ENCODE measurements around the gene TRAF5. TPM values are rescaled to one million over a fixed set of nuclear protein-coding genes. Genes with fewer than 3 reads are reported as not detected.
A peak's percentile ranks its signal among the peaks of the same experiment; 100 is the strongest.
"Not testable (repeated sequence)": the region's sequence is repeated elsewhere in the genome, so short reads cannot be mapped to it uniquely, and the experiment has no call there.

TRAF5 gene
- total and polyA plus RNA-seq, 12 donors: 1.3 to 5.5 (median 1.9) TPM

GRCh38 chr1:211401751-211402150 is 75.1 kb downstream of the TRAF5 start:
- H3K36me3 ChIP-seq: peaks cover 0 to 20% (median 3%) of the 10 kb centered on the region in 9 donors
- H3K27ac ChIP-seq; H3K4me3 ChIP-seq; H3K4me1 ChIP-seq; DNase-seq; ATAC-seq; intact Hi-C loops (cut with DNase I); H3K27me3 ChIP-seq: not testable (repeated sequence)
- H3K9me3 ChIP-seq: peaks cover 0 to 14% (median 0%) of the 10 kb centered on the region in 11 donors
- 94 to 95% methylated on average over 1 of the region's 1 CpG for WGBS, 2 donors

DNA sequence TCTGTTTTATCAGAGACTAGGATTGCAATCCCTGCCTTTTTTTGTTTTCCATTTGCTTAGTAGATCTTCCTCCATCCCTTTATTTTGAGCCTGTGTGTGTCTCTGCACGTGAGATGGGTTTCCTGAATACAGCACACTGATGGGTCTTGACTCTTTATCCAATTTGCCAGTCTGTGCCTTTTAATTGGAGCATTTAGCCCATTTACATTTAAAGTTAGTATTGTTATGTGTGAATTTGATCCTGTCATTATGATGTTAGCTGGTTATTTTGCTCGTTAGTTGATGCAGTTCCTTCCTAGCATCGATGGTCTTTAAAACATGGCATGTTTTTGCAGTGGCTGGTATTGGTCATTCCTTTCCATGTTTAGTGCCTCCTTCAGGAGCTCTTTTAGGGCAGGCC is 79.5 kb downstream of the TRAF5 start:
- DNase-seq; H3K4me3 ChIP-seq; H3K4me1 ChIP-seq; intact Hi-C loops (cut with DNase I); H3K36me3 ChIP-seq; H3K27ac ChIP-seq; ATAC-seq; H3K27me3 ChIP-seq: not testable (repeated sequence)
- peaks cover 0 to 14% (median 0%) of the 10 kb centered on the region in 11 donors for H3K9me3 ChIP-seq
- 96 to 97% methylated on average over 3 of the region's 3 CpGs for WGBS, 2 donors

DNA sequence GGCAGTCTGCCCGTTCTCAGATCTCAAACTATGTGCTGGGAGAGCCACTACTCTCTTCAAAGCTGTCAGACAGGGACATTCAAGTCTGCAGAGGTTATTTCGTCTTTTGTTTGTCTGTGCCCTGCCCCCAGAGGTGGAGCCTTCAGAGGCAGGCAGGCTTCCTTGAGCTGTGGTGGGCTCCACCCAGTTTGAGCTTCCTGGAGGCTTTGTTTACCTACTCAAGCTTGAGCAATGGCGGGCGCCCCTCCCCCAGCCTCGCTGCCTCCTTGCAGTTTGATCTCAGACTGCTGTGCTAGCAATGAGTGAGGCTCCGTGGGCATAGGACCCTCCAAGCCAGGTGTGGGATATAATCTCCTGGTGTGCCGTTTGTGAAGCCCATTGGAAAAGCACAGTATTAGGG is 81.1 kb downstream of the TRAF5 start:
- H3K27me3 ChIP-seq; DNase-seq; intact Hi-C loops (cut with DNase I); H3K4me1 ChIP-seq; H3K4me3 ChIP-seq; H3K9me3 ChIP-seq; H3K27ac ChIP-seq; ATAC-seq; H3K36me3 ChIP-seq: not testable (repeated sequence)
- 93 to 95% methylated on average over 7 of the region's 7 CpGs for WGBS, 2 donors

DNA sequence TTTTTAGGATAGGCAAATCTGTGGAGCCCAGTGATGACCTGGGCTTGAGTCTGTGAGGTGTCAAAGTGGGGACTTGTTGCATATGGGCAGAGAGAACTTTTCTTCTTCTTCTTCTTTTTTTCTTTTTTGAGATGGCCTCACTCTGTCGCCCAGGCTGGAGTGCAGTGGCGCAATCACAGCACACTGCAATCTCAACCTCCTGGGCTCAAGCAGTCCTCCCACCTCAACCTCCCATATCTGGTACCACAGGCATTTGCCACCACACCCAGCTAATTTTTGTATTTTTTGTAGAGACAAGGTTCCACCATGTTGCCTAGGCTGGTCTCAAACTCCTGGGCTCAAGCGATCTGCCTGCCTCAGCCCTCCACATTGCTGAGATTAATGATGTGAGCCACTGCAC is 85.0 kb downstream of the TRAF5 start:
- H3K36me3 ChIP-seq: no peaks in the 10 kb centered on the region
- H3K27me3 ChIP-seq: no peaks in the 10 kb centered on the region
- no peaks in the 10 kb centered on the region for H3K9me3 ChIP-seq
- WGBS, 2 donors: 96 to 97% methylated on average over 3 of the region's 3 CpGs
- no peak for TF ChIP-seq CTCF (IDR thresholded peaks at IDR 0.05)
- intact Hi-C loops (cut with DNase I): no loop called here
- H3K4me1 ChIP-seq: peaks cover 0 to 5% (median 0%) of the 10 kb centered on the region in 9 donors
- no peak for ATAC-seq
- no peak overlapping the region for H3K4me3 ChIP-seq
- DNase-seq: no peak
- H3K27ac ChIP-seq: no peak overlapping the region

DNA sequence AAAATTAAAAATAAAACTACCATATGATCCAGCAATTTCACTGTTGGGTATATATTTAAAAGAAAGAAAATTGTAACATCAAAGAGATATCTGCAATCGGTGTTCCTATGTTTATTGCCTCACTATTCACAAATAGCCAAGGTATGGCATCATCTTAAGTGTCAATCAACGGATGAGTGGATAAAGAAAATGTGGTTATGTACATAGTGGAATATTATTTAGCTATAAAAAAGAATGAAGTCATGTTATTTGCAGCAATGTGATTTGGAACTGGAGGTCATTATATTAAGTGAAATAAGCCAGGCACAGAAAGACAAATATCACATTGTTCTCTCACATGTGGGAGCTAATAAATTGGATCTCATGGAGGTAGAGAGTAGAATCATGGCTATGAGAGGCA is 89.1 kb downstream of the TRAF5 start:
- ATAC-seq (no peak), DNase-seq (no peak)
- peak overlapping the region in 5 of 10 donors; percentile 35 to 55 (median 47) for H3K4me3 ChIP-seq
- peak overlapping the region in 1 of 10 donors; percentile 51 for H3K27ac ChIP-seq
- H3K27me3 ChIP-seq: no peaks in the 10 kb centered on the region
- peaks cover 0 to 11% (median 0%) of the 10 kb centered on the region in 9 donors for H3K4me1 ChIP-seq
- 94 to 98% methylated on average over 2 of the region's 2 CpGs for WGBS, 2 donors
- intact Hi-C loops (cut with DNase I): no loop called here
- H3K9me3 ChIP-seq: no peaks in the 10 kb centered on the region
- no peak for TF ChIP-seq CTCF (IDR thresholded peaks at IDR 0.05)
- no peaks in the 10 kb centered on the region for H3K36me3 ChIP-seq

DNA sequence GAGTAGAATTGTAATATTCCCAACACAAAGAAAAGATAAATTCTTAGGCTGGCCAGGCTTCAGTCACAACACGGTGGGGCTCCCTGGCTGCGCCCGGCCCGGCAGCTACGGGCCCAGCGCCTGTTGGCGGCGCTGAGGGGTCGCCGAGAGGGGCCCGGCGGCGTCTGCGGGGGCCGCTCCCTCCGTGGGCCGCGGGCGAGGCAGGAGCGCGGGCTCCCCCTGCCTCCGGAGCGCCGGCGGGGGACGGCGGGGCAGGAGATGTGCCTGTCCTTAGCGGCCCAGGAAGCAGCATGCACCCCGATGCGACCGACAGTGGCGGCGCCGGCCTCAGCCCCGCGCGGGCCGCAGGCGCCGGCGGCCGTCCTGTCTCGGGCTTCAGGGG is 89.6 kb downstream of the TRAF5 start:
- H3K36me3 ChIP-seq; H3K9me3 ChIP-seq; intact Hi-C loops (cut with DNase I); H3K27me3 ChIP-seq: not testable (repeated sequence)
- Histone ChIP-seq H3K4me3 (peak overlapping the region; percentile 23 to 55 (median 48)), H3K4me1 (peaks cover 0 to 11% (median 0%) of the 10 kb centered on the region in 9 donors), H3K27ac (peak overlapping the region in 8 of 10 donors; percentile 30 to 60 (median 50))
- DNase-seq (peak in 1 of 2 donors; percentile 38), ATAC-seq (peak; percentile 74 to 92 (median 82))
- TF ChIP-seq CTCF (IDR thresholded peaks at IDR 0.05): peak in 4 of 9 donors; percentile 11 to 47 (median 34)
- WGBS, 2 donors: 3 to 4% methylated on average over 31 to 43 of the region's 43 CpGs

DNA sequence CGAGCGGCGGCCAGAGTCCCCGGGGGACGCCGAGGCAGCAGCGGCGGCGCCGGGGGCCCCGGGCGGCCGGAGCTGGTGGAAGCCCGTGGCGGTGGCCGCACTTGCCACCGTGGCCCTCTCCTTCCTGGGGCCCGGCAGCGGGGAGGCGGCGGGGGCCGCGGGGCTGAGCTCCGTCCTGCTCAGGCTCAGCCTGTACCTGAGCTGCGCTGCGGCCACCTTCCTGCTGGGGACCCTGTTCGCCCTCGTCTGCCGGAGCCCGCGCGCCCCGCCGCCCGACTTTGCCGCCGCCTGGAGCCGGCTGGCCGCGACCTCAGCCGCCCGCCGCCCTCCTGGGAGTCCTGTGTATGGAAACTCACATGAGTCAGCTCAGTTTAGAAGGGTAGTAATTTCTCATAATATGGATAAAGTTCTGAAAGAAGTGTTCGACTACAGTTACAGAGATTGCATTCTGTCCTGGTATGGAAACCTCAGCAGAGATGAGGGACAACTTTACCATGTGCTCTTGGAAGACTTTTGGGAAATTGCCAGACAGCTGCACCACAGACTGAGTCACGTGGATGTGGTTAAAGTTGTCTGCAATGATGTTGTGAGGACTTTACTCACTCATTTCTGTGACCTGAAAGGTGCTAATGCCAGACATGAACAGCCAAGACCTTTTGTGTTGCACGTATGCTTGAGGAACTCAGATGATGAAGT is 90.1 kb downstream of the TRAF5 start:
- ATAC-seq (peak; percentile 54 to 84 (median 68)), DNase-seq (peak in 1 of 2 donors; percentile 41)
- intact Hi-C loops (cut with DNase I); H3K27me3 ChIP-seq; H3K9me3 ChIP-seq; H3K36me3 ChIP-seq: not testable (repeated sequence)
- Histone ChIP-seq H3K4me1 (peaks cover 0 to 11% (median 0%) of the 10 kb centered on the region in 9 donors), H3K4me3 (peak overlapping the region; percentile 23 to 55 (median 48)), H3K27ac (peak overlapping the region in 9 of 10 donors; percentile 30 to 60 (median 50))
- WGBS, 2 donors: 12 to 14% methylated on average over 39 to 46 of the region's 46 CpGs
